Measurements from ENCODE around the gene BORA.
"Not testable (repeated sequence)": the region's sequence is repeated elsewhere in the genome, so short reads cannot be mapped to it uniquely, and the experiment has no call there.

DNA sequence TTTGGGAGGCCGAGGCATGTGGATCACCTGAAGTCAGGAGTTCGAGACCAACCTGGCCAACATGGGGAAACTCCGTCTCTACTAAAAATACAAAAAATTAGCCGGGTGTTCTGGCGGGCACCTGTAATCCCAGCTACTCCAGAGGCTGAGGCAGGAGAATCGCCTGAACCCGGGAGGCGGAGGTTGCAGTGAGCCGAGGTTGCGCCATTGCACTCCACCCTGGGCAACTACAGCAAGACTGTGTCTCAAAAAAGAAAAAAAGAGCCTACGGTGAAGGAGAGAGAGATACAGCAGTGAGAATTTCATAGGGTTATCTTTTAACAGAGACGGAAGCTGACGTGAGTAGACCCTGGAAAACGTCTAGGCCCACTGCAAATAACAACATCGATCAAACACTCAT is 1.5 kb upstream of the BORA start:
- TF ChIP-seq, protein P1, sequence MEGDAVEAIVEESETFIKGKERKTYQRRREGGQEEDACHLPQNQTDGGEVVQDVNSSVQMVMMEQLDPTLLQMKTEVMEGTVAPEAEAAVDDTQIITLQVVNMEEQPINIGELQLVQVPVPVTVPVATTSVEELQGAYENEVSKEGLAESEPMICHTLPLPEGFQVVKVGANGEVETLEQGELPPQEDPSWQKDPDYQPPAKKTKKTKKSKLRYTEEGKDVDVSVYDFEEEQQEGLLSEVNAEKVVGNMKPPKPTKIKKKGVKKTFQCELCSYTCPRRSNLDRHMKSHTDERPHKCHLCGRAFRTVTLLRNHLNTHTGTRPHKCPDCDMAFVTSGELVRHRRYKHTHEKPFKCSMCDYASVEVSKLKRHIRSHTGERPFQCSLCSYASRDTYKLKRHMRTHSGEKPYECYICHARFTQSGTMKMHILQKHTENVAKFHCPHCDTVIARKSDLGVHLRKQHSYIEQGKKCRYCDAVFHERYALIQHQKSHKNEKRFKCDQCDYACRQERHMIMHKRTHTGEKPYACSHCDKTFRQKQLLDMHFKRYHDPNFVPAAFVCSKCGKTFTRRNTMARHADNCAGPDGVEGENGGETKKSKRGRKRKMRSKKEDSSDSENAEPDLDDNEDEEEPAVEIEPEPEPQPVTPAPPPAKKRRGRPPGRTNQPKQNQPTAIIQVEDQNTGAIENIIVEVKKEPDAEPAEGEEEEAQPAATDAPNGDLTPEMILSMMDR (conservative IDR thresholded peaks at IDR 0.05 in 1 of 2, IDR thresholded peaks at IDR 0.05 in 1 of 2; ENCODE audit: extremely low read depth in 1 of 2, insufficient read depth in 1 of 2, low read depth in 1 of 2, low read length in 2 of 2), result not testable (repeated sequence)
- not testable (repeated sequence) for TF ChIP-seq EZH2 (IDR thresholded peaks at IDR 0.05; ENCODE audit: borderline replicate concordance, low read length)

Data from mammary epithelial cell (primary cell).